HPDE6-E6E7 (cell line): ENCODE data around the gene CATSPERD.
A peak's percentile ranks its signal among the peaks of the same experiment; 100 is the strongest.
"Not testable (repeated sequence)": the region's sequence is repeated elsewhere in the genome, so short reads cannot be mapped to it uniquely, and the experiment has no call there.

Experiments
- DNase-seq: peaks from one replicate; pipeline ENCODE4 v3.0.0; 2011; ENCODE audit warnings: missing footprints; ENCODE audit errors: extremely low spot score

Gene CATSPERD

GRCh38 chr19:5697022-5697889, 23.2 kb upstream of the CATSPERD start:
- no peak for DNase-seq

GRCh38 chr19:5697890-5698634, 22.4 kb upstream of the CATSPERD start:
- DNase-seq = no peak

- no peak for DNase-seq
Measured at GRCh38 chr19:5698635-5699422, 21.6 kb upstream of the CATSPERD start.

DNA sequence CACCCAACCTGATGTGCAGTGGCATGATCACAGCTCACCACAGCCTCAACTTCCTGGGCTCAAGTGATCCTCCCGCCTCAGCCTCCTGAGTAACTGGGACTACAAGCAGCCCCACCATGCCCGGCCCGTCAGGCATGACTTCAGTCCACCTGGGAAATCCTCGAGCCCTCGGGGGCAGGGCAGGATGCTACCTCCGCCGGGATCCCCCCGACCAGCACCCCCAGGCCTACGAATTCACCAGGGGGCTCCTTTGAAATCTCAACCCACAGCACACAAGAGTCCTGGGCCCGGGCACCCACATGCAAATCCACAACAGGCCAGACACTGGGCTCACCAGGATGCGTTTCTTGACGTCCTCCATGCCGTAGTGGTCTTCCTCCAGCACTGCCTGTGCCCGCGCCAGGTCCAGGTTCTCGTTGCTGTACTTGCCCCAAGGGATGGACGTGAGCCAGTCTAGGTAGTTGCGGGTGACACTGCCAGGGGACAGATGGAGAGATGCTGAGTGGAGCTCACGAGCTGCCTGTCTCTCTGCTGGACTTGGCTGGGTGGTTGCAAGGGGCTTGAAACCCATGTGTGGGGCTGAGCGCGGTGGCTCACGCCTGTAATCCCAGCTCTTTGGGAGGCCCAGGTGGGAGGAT, 19.9 kb upstream of the CATSPERD start:
- no peak for DNase-seq

- not testable (repeated sequence) for DNase-seq
Measured at GRCh38 chr19:5702053-5702410, 18.4 kb upstream of the CATSPERD start.

DNA sequence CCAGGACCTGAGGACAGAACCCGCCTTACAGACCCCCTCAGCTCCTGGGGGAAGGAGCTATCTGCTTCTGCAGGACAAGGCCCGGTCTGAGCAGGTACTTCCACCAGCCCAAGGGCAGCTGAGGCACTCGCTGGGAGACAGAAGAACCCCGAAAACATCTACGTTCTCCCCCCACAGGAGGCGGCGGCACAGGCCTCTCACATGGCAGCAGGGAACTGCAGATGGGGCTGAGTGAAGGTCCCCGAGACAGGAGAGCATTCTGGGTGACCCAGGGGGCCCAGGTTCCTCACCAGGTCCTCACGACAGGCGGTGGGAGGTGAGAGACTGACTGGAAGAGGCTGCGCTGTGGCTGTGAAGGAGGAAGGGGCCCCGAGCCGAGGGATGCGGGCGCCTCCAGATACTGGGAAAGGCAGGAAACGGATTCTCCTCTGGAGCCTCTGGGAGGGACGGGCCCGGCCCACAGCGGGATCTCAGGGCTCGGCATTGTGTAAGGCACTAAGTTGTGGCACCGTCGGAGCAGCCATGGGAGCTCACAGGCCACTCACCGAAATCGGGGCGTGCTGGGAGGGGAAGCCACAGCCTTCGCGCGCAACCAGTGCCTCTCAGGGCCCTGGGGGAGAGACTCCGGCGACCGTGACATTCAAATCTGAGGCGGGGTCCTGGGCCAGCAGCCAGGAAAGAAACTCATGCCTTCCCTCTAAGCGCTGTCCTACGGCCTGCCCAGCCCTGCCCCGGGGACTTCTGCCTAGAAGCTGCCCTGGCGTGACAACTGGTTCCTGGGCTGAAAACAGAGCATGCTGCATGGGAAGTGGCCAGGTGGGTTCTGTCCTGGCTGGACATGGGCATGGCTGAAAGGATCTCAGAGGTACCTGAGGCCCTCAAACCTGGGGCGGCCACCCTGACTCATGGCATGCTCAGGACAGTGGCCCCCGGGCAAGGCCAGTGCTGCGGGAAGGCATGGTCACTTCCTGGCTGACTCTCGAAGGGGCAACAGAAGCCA, 16.3 kb upstream of the CATSPERD start:
- no peak for DNase-seq

- no peak for DNase-seq
Measured at GRCh38 chr19:5705552-5705951, 14.9 kb upstream of the CATSPERD start.

- no peak for DNase-seq
Measured at GRCh38 chr19:5706876-5707573, 13.4 kb upstream of the CATSPERD start.

- no peak for DNase-seq
Measured at GRCh38 chr19:5707576-5708575, 12.6 kb upstream of the CATSPERD start.

GRCh38 chr19:5711025-5711424, 9.4 kb upstream of the CATSPERD start:
- DNase-seq = no peak

- DNase-seq = no peak
Measured at GRCh38 chr19:5711713-5712161, 8.7 kb upstream of the CATSPERD start.

- DNase-seq = no peak
Measured at GRCh38 chr19:5713228-5713627, 7.2 kb upstream of the CATSPERD start.

DNA sequence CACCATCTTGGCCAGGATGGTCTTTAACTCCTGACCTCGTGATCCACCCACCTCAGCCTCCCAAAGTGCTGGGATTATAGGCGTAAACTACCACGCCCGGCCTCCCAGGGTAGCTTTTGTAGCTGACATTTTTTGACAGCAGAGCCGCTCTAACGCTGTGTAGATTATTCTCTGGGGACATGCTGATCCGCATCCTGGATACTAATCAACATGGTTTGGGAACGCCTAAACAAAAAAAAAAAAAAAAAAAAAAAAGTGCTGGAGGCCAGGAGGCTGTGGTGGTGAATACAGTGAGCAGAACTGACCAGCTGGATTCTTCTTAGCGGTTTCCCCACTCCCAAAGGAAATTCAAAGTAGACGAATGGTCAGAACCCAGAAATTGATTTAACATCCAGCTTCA, 5.6 kb upstream of the CATSPERD start:
- no peak for DNase-seq

DNA sequence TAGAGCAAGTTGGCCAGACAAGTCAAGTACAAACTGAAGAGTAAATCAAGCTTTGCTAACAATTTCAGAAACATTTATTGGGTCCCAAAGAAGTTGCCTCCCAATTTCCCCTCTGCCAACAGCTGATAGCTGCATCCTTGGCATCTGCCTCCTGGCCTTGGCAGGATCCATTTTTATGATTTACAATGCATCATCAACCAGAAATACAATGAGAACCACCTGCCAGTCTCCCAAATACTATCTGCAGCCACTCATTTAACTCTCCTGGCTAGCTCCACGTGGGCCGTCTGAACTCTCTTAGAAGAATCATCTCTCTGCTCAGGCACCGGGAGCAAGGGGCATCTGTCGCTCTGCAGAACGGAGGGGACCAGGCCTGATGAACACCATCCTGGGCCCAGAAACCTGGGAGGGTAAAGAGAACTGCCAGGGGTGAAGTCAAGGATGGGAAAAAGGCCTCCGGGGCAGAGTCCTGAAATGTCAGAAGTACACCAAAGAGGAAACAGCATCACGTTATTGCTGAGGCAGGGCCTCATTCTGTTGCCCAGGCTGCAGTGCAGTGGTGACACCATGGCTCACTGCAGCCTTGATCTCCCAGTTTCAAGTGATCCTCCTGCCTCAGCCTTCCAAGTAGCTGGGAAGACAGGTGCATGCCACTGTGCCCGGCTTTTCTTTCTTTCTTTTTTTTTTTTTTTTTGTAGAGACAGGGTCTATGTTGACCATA, 3.1 kb upstream of the CATSPERD start:
- no peak for DNase-seq

- no peak for DNase-seq
Measured at GRCh38 chr19:5718037-5718578, 2.3 kb upstream of the CATSPERD start.

- DNase-seq = peak; percentile 49
Measured at GRCh38 chr19:5718579-5719273, 1.7 kb upstream of the CATSPERD start.
